B cell (primary cell): ENCODE results near the gene ACOX3. TPM values are rescaled to one million over a fixed set of nuclear protein-coding genes. Genes with fewer than 3 reads are reported as not detected.

Experiments used
- ATAC-seq: fragments of 200-7000 bp; cut with Tn5 transposase; one replicate; pipeline ENCODE4 v1.10.0; 2021; ENCODE audit warnings: low read depth, mild to moderate bottlenecking, moderate number of reproducible peaks, moderate library complexity
- CTCF ChIA-PET: fragments of 350-600 bp; sonication (Branson Sonifier 250); formaldehyde crosslinking; loops from one replicate; lab custom pipeline; 2021; ENCODE audit warnings: antibody characterized with exemption, inconsistent platforms; lab: Charles Lee
- POLR2A ChIA-PET: fragments of 350-600 bp; sonication (Branson Sonifier 250); formaldehyde crosslinking; loops from one replicate; lab custom pipeline; 2021; ENCODE audit warnings: antibody characterized with exemption; lab: Charles Lee
- DNase-seq: peaks from one replicate; pipeline ENCODE4 v3.0.0; 2013
- H2AFZ ChIP-seq: 2 replicates; pipeline ENCODE4 v1.6.1; 2012; ENCODE audit warnings: mild to moderate bottlenecking, low read depth, low read length; ENCODE audit not compliant: insufficient read depth, poor library complexity, severe bottlenecking
- H3K27ac ChIP-seq, 2 donors: 1 replicate in 1 of 2; 2 replicates in 1 of 2; pipeline ENCODE4 v1.5.1; 2012 to 2013; ENCODE audit warnings: low read length in 2 of 2, mild to moderate bottlenecking in 2 of 2, moderate library complexity in 1 of 2
- H3K27me3 ChIP-seq, 4 experiments: fragments of 200-600 bp in 1 of 4; sonication (generic) in 1 of 4; replicated peaks in 1 of 4; 1 replicate in 2 of 4; 2 replicates in 2 of 4; pipeline versions ENCODE4 v1.6.1 to v1.7.0; 2013 to 2016; ENCODE audit warnings: low read length in 3 of 4, mild to moderate bottlenecking in 2 of 4, mixed read lengths in 1 of 4, moderate library complexity in 1 of 4; ENCODE audit not compliant: insufficient read depth in 4 of 4, control insufficient read depth in 3 of 4; ENCODE audit errors: control extremely low read depth in 1 of 4
- H3K36me3 ChIP-seq, 2 experiments: replicated peaks in 1 of 2; 1 replicate in 1 of 2; 2 replicates in 1 of 2; pipeline versions ENCODE4 v1.6.1 to v1.7.1; 2013; ENCODE audit warnings: low read length in 1 of 2; ENCODE audit not compliant: insufficient read depth in 2 of 2, control insufficient read depth in 1 of 2; ENCODE audit errors: control extremely low read depth in 1 of 2, extremely low read depth in 1 of 2
- H3K4me1 ChIP-seq, 2 donors: fragments of 200-600 bp in 1 of 2; sonication (generic) in 1 of 2; 1 replicate in 1 of 2; 2 replicates in 1 of 2; pipeline versions ENCODE4 v1.5.1 to v1.6.1; 2013 to 2017; ENCODE audit warnings: low read length in 2 of 2; ENCODE audit not compliant: control insufficient read depth in 2 of 2, insufficient read depth in 2 of 2
- H3K4me2 ChIP-seq: replicated peaks from 2 replicates; pipeline ENCODE3; 2012; ENCODE audit warnings: mild to moderate bottlenecking, low read depth, low read length; ENCODE audit not compliant: poor library complexity, severe bottlenecking
- H3K4me3 ChIP-seq, 5 experiments: fragments of 200-600 bp in 1 of 5; sonication (generic) in 1 of 5; 1 replicate in 3 of 5; 2 replicates in 2 of 5; pipeline versions ENCODE4 v1.5.1 to v1.7.0; 2011 to 2016; ENCODE audit warnings: low read length in 4 of 5, mild to moderate bottlenecking in 4 of 5, low read depth in 2 of 5, control low read depth in 1 of 5, moderate library complexity in 1 of 5; ENCODE audit not compliant: insufficient read depth in 1 of 5; ENCODE audit errors: control extremely low read depth in 1 of 5, extremely low read depth in 1 of 5
- H3K79me2 ChIP-seq: fragments of 200-600 bp; sonication (generic); one replicate; pipeline ENCODE4 v1.6.0; 2016; ENCODE audit warnings: low read length; ENCODE audit not compliant: control insufficient read depth, insufficient read depth
- H3K9ac ChIP-seq: fragments of 200-600 bp; sonication (generic); 2 replicates; pipeline ENCODE4 v1.6.1; 2017; ENCODE audit warnings: mild to moderate bottlenecking, low read length, moderate library complexity
- H3K9me3 ChIP-seq, 3 donors: one replicate each; pipeline versions ENCODE4 v1.6.1 to v1.7.1; 2013; ENCODE audit warnings: low read length in 2 of 3; ENCODE audit not compliant: control insufficient read depth in 2 of 3, insufficient read depth in 1 of 3; ENCODE audit errors: control extremely low read depth in 1 of 3
- H4K20me1 ChIP-seq: 2 replicates; pipeline ENCODE4 v1.6.0; 2012; ENCODE audit warnings: mild to moderate bottlenecking, low read length; ENCODE audit not compliant: insufficient read depth, control insufficient read depth, poor library complexity, severe bottlenecking
- H3K27ac Mint-ChIP-seq: one replicate; pipeline ENCODE4 v1.8.0; 2021; ENCODE audit warnings: mixed read lengths
- H3K27me3 Mint-ChIP-seq: one replicate; pipeline ENCODE4 v1.8.0; 2021; ENCODE audit warnings: mixed read lengths
- H3K4me1 Mint-ChIP-seq: one replicate; pipeline ENCODE4 v1.8.0; 2021; ENCODE audit warnings: mixed read lengths
- H3K4me3 Mint-ChIP-seq: one replicate; pipeline ENCODE4 v1.8.0; 2021; ENCODE audit warnings: mixed read lengths
- H3K9me3 Mint-ChIP-seq: one replicate; pipeline ENCODE4 v1.8.0; 2022; ENCODE audit warnings: mixed read lengths; ENCODE audit not compliant: insufficient read depth
- EZH2 ChIP-seq: IDR thresholded peaks from 2 replicates; pipeline ENCODE4 v1.6.1; 2012; ENCODE audit warnings: borderline replicate concordance, low read depth, mild to moderate bottlenecking, moderate library complexity, low read length; ENCODE audit not compliant: insufficient read depth, poor library complexity, severe bottlenecking
- WGBS: methylation state at CpG from one replicate; pipeline ENCODE4 v1.1.5; 2013; ENCODE audit warnings: missing lambda C conversion rate; ENCODE audit not compliant: insufficient coverage; 5-methylcytosine and 5-hydroxymethylcytosine counted together
- intact Hi-C: fragments of 100-400 bp; cut with micrococcal nuclease; formaldehyde crosslinking; loops from one replicate; pipeline ENCODE4 v1.10.0; 2022
- polyA plus RNA-seq: library from polyadenylated mRNA; depleted of rRNA; stranded (reverse); fragments of >200 nt; gene quantifications from 2 replicates; pipeline ENCODE4 v1.2.3, GENCODE V29; 2012
- total RNA-seq, 2 donors: library from RNA; stranded (reverse); fragments of 120-200 nt in 1 of 2; gene quantifications; 1 replicate in 1 of 2; 2 replicates in 1 of 2; pipeline versions ENCODE4 v1.2.3 to v1.2.4, GENCODE V29; 2013 to 2022
- TF ChIP-seq, protein P1 (sequence below): fragments of 200-600 bp; IDR thresholded peaks from one replicate; pipeline ENCODE4 v1.8.0; 2022; ENCODE audit warnings: antibody characterized with exemption, mild to moderate bottlenecking

ACOX3 gene
- total and polyA plus RNA-seq, 2 donors (not counting 1 experiment from before 2014, with no cell fraction given), result 4.6 to 23.1 TPM

DNA sequence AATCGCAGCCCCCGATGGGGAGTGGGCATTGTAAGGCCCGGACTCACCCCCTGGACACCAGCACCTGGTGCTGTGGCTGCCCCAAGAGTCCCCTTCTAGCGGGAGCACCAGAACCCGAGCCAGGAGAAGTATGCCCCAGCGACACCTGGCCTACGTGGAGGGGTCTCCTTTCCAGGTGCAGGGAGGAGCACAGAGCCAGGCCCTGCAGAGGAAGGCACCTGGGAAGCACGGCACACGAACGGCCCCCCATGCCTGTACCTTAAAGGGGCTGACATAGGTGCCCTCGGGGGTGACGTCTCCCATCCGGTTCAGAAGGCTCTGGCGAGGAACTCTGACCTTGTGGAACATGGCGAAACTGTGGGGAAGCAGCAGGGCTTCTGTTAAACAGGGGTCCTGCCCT is 41.2 kb downstream of the ACOX3 start:
- intact Hi-C loops, result no loop called here
- ChIA-PET CTCF (interaction anchor here (5.2 kb wide), 1 partner anchor 222 kb away, joined by 48 read pairs; no protein-coding TSS in a partner anchor), POLR2A (no interaction called here)
- Histone ChIP-seq H3K36me3 (peaks cover 0 to 5% of the 10 kb centered on the region in 2 experiments), H3K9ac (no peak overlapping the region), H3K79me2 (no peaks in the 10 kb centered on the region), H2AFZ (no peak overlapping the region), H3K27me3 (no peaks in the 10 kb centered on the region), H4K20me1 (no peaks in the 10 kb centered on the region), H3K9me3 (no peaks in the 10 kb centered on the region), H3K4me1 (no peaks in the 10 kb centered on the region), H3K4me2 (no peak overlapping the region), H3K27ac (no peak overlapping the region), H3K4me3 (no peak overlapping the region)
- Mint-ChIP-seq H3K9me3 (no peaks in the 10 kb centered on the region), H3K27me3 (no peaks in the 10 kb centered on the region), H3K4me3 (no peak overlapping the region), H3K4me1 (peaks cover 2% of the 10 kb centered on the region), H3K27ac (no peak overlapping the region)
- WGBS, result 98% methylated on average over 15 of the region's 15 CpGs
- ATAC-seq, result no peak
- no peak for DNase-seq
- TF ChIP-seq, protein P1, sequence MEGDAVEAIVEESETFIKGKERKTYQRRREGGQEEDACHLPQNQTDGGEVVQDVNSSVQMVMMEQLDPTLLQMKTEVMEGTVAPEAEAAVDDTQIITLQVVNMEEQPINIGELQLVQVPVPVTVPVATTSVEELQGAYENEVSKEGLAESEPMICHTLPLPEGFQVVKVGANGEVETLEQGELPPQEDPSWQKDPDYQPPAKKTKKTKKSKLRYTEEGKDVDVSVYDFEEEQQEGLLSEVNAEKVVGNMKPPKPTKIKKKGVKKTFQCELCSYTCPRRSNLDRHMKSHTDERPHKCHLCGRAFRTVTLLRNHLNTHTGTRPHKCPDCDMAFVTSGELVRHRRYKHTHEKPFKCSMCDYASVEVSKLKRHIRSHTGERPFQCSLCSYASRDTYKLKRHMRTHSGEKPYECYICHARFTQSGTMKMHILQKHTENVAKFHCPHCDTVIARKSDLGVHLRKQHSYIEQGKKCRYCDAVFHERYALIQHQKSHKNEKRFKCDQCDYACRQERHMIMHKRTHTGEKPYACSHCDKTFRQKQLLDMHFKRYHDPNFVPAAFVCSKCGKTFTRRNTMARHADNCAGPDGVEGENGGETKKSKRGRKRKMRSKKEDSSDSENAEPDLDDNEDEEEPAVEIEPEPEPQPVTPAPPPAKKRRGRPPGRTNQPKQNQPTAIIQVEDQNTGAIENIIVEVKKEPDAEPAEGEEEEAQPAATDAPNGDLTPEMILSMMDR, result no peak
- TF ChIP-seq EZH2, result no peak

DNA sequence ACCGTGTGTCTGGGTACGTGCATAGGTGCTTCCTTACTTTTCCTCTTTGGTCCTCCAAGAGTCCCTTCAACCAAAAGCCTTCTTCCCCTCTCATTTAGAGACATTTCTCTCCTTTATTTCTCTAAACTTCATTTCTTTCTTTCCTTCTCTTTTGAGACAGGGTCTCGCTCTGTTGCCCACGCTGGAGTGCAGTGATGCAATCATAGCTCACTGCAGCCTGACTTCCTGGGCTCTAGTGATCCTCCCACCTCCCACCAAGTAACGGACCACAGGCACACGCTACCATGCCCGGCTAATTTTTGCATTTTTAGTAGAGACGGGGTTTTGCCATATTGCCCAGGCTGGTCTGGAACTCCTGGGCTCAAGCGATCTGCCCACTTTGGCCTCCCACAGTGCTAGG is 42.2 kb downstream of the ACOX3 start:
- Mint-ChIP-seq H3K9me3 (no peaks in the 10 kb centered on the region), H3K4me3 (no peak overlapping the region), H3K27ac (peak overlapping the region; percentile 1), H3K27me3 (no peaks in the 10 kb centered on the region), H3K4me1 (peaks cover 2% of the 10 kb centered on the region)
- no peak overlapping the region for H3K4me2 ChIP-seq
- H3K9me3 ChIP-seq, result no peaks in the 10 kb centered on the region
- ATAC-seq (no peak), DNase-seq (no peak)
- H3K36me3 ChIP-seq, result peaks cover 0 to 5% of the 10 kb centered on the region in 2 experiments
- no peak overlapping the region for H3K9ac ChIP-seq
- no peaks in the 10 kb centered on the region for H3K4me1 ChIP-seq
- H3K79me2 ChIP-seq, result no peaks in the 10 kb centered on the region
- H2AFZ ChIP-seq, result no peak overlapping the region
- ChIA-PET CTCF (no interaction called here), POLR2A (no interaction called here)
- intact Hi-C loops, result no loop called here
- WGBS, result 77% methylated on average over 9 of the region's 9 CpGs
- no peaks in the 10 kb centered on the region for H3K27me3 ChIP-seq
- no peak for TF ChIP-seq EZH2
- no peak overlapping the region for H3K27ac ChIP-seq
- H3K4me3 ChIP-seq, result no peak overlapping the region
- no peaks in the 10 kb centered on the region for H4K20me1 ChIP-seq
